GM18861 (cell line): ENCODE data around the gene GOLGA3.

ENCODE experiments used
- ATAC-seq: cut with Tn5 transposase; IDR thresholded peaks from one replicate; pipeline ENCODE4 v1.9.1; 2021; ENCODE audit not compliant: unreplicated experiment

The GOLGA3 gene

GRCh38 chr12:132724506-132725241, 104.0 kb downstream of the GOLGA3 start:
- ATAC-seq = no peak

DNA sequence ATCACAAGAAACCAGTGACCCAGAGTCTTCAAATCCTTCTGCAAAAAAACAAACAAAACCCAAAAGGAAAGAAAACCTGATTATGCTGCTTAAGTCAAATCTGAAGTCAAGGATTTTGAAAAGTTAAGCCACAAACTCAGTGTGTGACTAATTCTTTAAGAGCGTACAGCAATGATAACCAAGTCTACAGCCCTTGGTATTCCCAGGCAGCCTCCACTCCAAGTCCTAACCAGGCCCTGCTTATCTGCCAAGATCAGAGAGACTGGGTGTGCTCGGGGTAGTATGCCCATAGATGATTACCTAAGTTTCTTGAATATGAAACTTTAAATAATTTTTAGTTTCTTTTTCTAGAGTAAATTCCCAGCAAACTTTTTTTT, 104.9 kb downstream of the GOLGA3 start:
- no peak for ATAC-seq

- ATAC-seq = no peak
Measured at GRCh38 chr12:132723015-132723763, 105.5 kb downstream of the GOLGA3 start.

DNA sequence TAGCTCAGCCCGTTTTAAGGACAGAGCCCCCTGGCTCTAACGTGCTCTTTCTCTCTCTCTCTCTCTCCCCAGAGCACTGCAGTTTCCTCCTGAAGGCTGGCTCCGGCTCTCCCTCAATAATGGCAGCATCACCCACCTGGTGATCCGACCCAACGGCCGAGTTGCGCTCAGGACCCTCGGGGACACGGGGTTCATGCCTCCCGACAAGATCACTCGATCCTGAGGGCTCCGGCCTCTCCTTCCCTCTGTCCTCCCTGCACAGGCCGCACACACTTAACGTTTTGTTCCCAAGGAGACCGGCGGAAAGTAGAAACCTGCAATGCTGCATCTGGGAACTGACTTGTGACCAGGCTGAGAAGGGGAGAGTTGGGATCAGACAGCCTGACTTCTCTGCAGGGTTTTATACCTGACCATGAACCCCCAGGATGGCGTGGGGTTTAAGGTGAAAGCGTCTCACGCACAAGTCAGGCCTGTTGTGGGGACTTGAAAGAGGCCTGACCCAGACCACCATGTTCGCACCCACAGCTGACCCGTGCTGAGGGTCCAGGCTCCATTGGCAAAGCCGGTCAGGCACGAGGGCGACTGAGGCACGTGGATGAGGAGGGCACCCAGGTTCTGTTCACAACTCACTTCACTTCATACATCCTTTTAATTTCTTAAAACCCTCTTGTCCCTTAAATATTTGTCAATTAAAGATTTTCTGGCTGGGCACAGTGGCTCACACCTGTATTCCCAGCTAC, 107.9 kb downstream of the GOLGA3 start:
- no peak for ATAC-seq

- ATAC-seq = no peak
Measured at GRCh38 chr12:132719954-132720324, 108.7 kb downstream of the GOLGA3 start.

DNA sequence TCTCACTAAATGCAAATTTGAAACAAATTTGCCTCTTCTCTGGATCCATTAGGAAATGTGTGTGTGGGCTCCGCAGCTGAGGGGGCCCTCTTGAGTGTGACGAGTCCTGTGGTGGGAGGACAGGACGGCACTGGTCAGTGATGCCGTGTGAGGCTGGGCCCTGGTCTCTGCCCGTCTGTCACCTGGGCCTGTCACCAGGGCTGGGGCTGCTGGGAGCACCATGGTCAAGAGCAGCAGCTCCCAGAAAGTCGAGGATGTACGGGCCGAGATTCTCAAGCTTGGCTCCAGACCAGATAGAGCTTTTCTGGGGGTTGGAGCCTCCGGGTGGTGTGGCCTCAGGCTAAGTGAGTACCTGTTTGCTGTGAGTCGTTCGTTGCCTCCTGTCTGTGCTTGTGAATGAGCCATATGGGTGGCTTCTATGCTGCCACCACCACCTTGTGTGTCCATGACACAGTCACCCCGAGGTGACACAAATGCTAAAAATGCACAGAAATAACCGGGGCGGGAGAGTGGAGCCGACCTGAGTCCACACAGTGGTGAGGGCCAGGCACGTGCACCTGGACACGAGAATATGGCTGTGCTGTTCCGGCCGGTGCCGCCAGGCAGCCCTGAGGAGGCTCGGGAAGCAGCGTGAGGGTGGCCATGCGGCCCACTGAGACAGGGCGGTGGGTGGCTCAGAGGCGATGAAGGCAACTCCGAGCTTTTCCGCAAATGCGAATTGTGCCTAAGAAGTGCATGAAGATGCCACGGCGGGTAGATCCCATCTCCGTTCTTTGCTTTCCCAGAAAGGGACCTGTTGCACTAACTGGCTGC, 109.3 kb downstream of the GOLGA3 start:
- no peak for ATAC-seq
